GM13977 (cell line): ENCODE data around the gene PLD2.

Experiments
- DNase-seq: peaks from one replicate; pipeline ENCODE4 v3.0.0; 2012; ENCODE audit warnings: low spot score
- CTCF ChIP-seq: IDR thresholded peaks from 2 replicates; pipeline ENCODE4 v1.5.1; 2012; ENCODE audit warnings: mild to moderate bottlenecking, control low read depth; ENCODE audit not compliant: insufficient read depth; ENCODE audit errors: extremely low read depth, missing control alignments
- in situ Hi-C: fragments of 300-500 bp; cut with MboI; formaldehyde crosslinking; loops from one replicate; pipeline ENCODE4 v1.12.0; 2022; ENCODE audit warnings: low sequenced_read_pairs, low pct_unique_long_range_greater_than_20kb, mixed read lengths, inconsistent platforms; ENCODE audit not compliant: unreplicated experiment

The PLD2 gene

GRCh38 chr17:4839221-4839620, 32.3 kb downstream of the PLD2 start:
- no peak for DNase-seq
- TF ChIP-seq CTCF: no peak
- in situ Hi-C loops: no loop called here

- no peak for DNase-seq
- no peak for TF ChIP-seq CTCF
- in situ Hi-C loops: no loop called here
Measured at GRCh38 chr17:4839965-4840892, 33.3 kb downstream of the PLD2 start.

DNA sequence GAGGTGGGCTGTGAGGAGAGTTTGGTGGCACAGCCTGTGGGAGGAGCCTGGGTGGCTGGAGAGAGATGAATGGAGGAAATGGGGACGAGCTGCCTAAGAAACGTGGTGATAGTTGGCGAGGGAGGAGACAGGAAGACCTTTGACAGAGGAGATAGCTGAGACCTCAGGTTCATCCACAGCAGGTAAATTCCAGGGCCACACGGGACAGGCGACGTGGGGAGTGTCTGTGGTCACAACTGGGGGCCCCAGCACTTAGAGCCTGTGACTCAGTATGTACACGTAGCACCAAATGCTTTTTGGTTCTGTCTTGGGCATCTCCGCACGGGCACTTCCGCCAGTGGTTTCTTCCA, 33.9 kb downstream of the PLD2 start:
- in situ Hi-C loops: no loop called here
- TF ChIP-seq CTCF: no peak
- DNase-seq: no peak

DNA sequence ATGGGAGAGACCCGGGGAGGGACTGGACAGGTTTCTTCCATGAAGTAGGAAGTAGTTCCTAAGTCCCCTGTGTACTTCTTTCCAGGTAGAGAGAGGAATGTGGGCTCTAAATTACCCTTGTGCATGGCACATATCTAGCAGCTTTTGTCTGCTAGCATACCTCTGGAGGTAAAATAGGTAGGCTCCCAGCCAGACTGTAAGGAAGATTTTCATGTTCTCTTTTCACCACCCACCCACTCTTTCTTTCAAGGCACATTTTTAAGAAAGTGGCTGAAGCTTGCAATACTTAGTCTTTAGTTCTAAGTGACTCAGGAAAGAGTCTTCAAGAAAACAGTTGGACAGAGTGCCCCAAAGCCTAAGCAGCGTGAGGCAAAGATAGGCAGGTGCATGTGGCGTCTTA, 35.4 kb downstream of the PLD2 start:
- DNase-seq: no peak
- TF ChIP-seq CTCF: no peak
- in situ Hi-C loops: no loop called here

DNA sequence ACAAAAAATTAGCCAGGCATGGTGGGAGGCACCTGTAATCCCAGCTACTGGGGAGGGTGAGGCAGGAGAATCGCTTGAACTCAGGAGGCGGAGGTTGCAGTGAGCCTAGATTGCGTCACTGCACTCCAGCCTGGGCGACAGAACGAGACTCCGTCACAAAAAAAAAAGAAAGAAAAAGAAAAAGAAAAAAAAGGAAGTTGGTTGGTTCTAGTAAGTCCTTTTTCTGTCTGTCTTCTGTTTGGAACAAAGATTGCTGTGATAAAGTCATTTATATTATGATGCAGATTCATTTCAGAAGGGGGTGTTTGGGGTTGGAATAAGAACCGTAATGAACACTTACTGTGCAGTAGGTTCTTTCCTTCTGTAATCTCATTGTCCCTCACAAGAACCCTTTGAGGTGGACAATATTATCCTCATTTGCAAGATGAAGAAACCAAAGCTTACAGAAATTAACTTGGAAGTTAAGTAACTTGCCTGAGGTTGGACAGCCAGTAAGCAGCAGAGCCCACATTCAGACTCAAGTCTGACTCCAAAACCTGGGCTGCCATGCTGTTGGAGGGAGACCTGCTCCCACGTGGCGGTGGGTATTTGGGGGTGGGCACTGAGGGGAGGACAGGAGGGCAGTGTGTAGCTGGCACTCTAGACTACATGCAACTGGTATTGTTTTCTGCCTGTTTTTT, 36.5 kb downstream of the PLD2 start:
- no peak for TF ChIP-seq CTCF
- in situ Hi-C loops: no loop called here
- DNase-seq: no peak

- DNase-seq: no peak
- in situ Hi-C loops: no loop called here
- TF ChIP-seq CTCF: no peak
Measured at GRCh38 chr17:4845118-4845517, 38.2 kb downstream of the PLD2 start.
